H9 (cell line): ENCODE results near the gene ABCB1. TPM values are rescaled to one million over a fixed set of nuclear protein-coding genes. Genes with fewer than 3 reads are reported as not detected.

Experiments used
- DNase-seq: peaks from one replicate; pipeline ENCODE4 v3.0.0-alpha.2; 2017
- H2AFZ ChIP-seq: one replicate; pipeline ENCODE4 v1.6.1; 2013; ENCODE audit warnings: mild to moderate bottlenecking, low read length, control low read depth, moderate library complexity
- H2AK5ac ChIP-seq: 2 replicates; pipeline ENCODE4 v1.6.1; 2013; ENCODE audit warnings: low read length, control low read depth, mixed read lengths; ENCODE audit not compliant: insufficient read length
- H2BK120ac ChIP-seq: one replicate; pipeline ENCODE4 v1.6.1; 2013; ENCODE audit warnings: low read depth, mild to moderate bottlenecking, low read length, control low read depth, inconsistent platforms; ENCODE audit not compliant: poor library complexity, severe bottlenecking
- H2BK12ac ChIP-seq: 2 replicates; pipeline ENCODE4 v1.6.1; 2013; ENCODE audit warnings: low read length, control low read depth, mixed read lengths, low read depth; ENCODE audit not compliant: insufficient read length
- H2BK15ac ChIP-seq: 2 replicates; pipeline ENCODE4 v1.6.1; 2013; ENCODE audit warnings: low read depth, low read length, control low read depth
- H2BK20ac ChIP-seq: one replicate; pipeline ENCODE4 v1.6.1; 2013; ENCODE audit warnings: low read depth, mild to moderate bottlenecking, low read length, control low read depth, inconsistent platforms; ENCODE audit not compliant: poor library complexity, severe bottlenecking
- H2BK5ac ChIP-seq: 2 replicates; pipeline ENCODE4 v1.6.1; 2013; ENCODE audit warnings: low read length, control low read depth, mixed read lengths; ENCODE audit not compliant: insufficient read length
- H3K14ac ChIP-seq: 2 replicates; pipeline ENCODE4 v1.6.1; 2013; ENCODE audit warnings: low read length, control low read depth; ENCODE audit not compliant: insufficient read depth
- H3K18ac ChIP-seq: 2 replicates; pipeline ENCODE4 v1.6.1; 2013; ENCODE audit warnings: low read depth, mild to moderate bottlenecking, mixed read lengths, low read length, control low read depth; ENCODE audit not compliant: insufficient read length
- H3K23ac ChIP-seq: 2 replicates; pipeline ENCODE4 v1.6.1; 2013; ENCODE audit warnings: low read length, control low read depth, mixed read lengths, low read depth; ENCODE audit not compliant: insufficient read length
- H3K23me2 ChIP-seq: 2 replicates; pipeline ENCODE4 v1.6.1; 2013; ENCODE audit warnings: low read depth, mild to moderate bottlenecking, mixed read lengths, low read length, control low read depth; ENCODE audit not compliant: insufficient read length, poor library complexity, severe bottlenecking
- H3K27ac ChIP-seq: 2 replicates; pipeline ENCODE4 v1.5.1; 2013; ENCODE audit warnings: low read length, control low read depth, mixed read lengths, low read depth; ENCODE audit not compliant: insufficient read length
- H3K27me3 ChIP-seq: 2 replicates; pipeline ENCODE4 v1.6.1; 2013; ENCODE audit warnings: low read length, control low read depth, inconsistent platforms; ENCODE audit not compliant: insufficient read depth
- H3K4ac ChIP-seq: 2 replicates; pipeline ENCODE4 v1.6.1; 2013; ENCODE audit warnings: low read depth, mild to moderate bottlenecking, control low read depth, inconsistent platforms, low read length, moderate library complexity
- H3K4me1 ChIP-seq: 2 replicates; pipeline ENCODE4 v1.6.1; 2013; ENCODE audit warnings: low read length, control low read depth, inconsistent platforms; ENCODE audit not compliant: insufficient read depth
- H3K4me2 ChIP-seq: 2 replicates; pipeline ENCODE4 v1.6.1; 2013; ENCODE audit warnings: low read length, control low read depth, mixed read lengths; ENCODE audit not compliant: insufficient read length, insufficient read depth
- H3K56ac ChIP-seq: 2 replicates; pipeline ENCODE4 v1.6.1; 2013; ENCODE audit warnings: low read depth, mild to moderate bottlenecking, mixed read lengths, low read length, control low read depth; ENCODE audit not compliant: insufficient read length
- H3K79me1 ChIP-seq: 2 replicates; pipeline ENCODE4 v1.6.1; 2013; ENCODE audit warnings: low read depth, mild to moderate bottlenecking, moderate library complexity, low read length, control low read depth, inconsistent platforms; ENCODE audit not compliant: insufficient read depth, poor library complexity, severe bottlenecking
- H3K79me2 ChIP-seq: 2 replicates; pipeline ENCODE4 v1.6.1; 2013; ENCODE audit warnings: low read length, control low read depth, inconsistent platforms; ENCODE audit not compliant: insufficient read depth
- H3K9ac ChIP-seq: 2 replicates; pipeline ENCODE4 v1.6.1; 2013; ENCODE audit warnings: low read length, control low read depth, mixed read lengths; ENCODE audit not compliant: insufficient read length; ENCODE audit errors: extremely low read depth
- H3K9me3 ChIP-seq: one replicate; pipeline ENCODE4 v1.6.1; 2013; ENCODE audit warnings: low read depth, low read length, inconsistent platforms; ENCODE audit not compliant: control insufficient read depth
- H3T11ph ChIP-seq: one replicate; pipeline ENCODE4 v1.6.1; 2013; ENCODE audit warnings: mild to moderate bottlenecking, low read length, control low read depth, inconsistent platforms
- H4K20me1 ChIP-seq: one replicate; pipeline ENCODE4 v1.6.1; 2013; ENCODE audit not compliant: control insufficient read depth, insufficient read length, insufficient read depth
- H4K5ac ChIP-seq: 2 replicates; pipeline ENCODE4 v1.6.1; 2013; ENCODE audit warnings: low read depth, mild to moderate bottlenecking, mixed read lengths, low read length, control low read depth; ENCODE audit not compliant: insufficient read length
- H4K8ac ChIP-seq: replicated peaks from 2 replicates; pipeline ENCODE4 v1.6.1; 2013; ENCODE audit warnings: low read length, control low read depth, mixed read lengths, low read depth; ENCODE audit not compliant: insufficient read length
- H4K91ac ChIP-seq: 2 replicates; pipeline ENCODE4 v1.6.1; 2013; ENCODE audit warnings: low read depth, mild to moderate bottlenecking, moderate library complexity, mixed read lengths, low read length, control low read depth; ENCODE audit not compliant: insufficient read length
- H3K27ac Mint-ChIP-seq, 3 experiments: 2 replicates in 2 of 3; 3 replicates in 1 of 3; pipeline ENCODE4 v1.8.0; 2020 to 2021; ENCODE audit warnings: mixed read lengths in 3 of 3, mild to moderate bottlenecking in 1 of 3, moderate library complexity in 1 of 3
- H3K27me3 Mint-ChIP-seq: 2 replicates; pipeline ENCODE4 v1.8.0; 2021; ENCODE audit warnings: low read depth, mild to moderate bottlenecking, moderate library complexity, mixed read lengths
- H3K36me3 Mint-ChIP-seq, 3 experiments: 2 replicates in 2 of 3; 3 replicates in 1 of 3; pipeline ENCODE4 v1.8.0; 2020 to 2021; ENCODE audit warnings: low read depth in 3 of 3, mixed read lengths in 3 of 3; ENCODE audit not compliant: insufficient read depth in 1 of 3
- H3K4me1 Mint-ChIP-seq, 2 experiments: 2 replicates each; pipeline ENCODE4 v1.8.0; 2020; ENCODE audit warnings: mixed read lengths in 2 of 2
- H3K4me3 Mint-ChIP-seq, 2 experiments: 2 replicates in 1 of 2; 3 replicates in 1 of 2; pipeline ENCODE4 v1.8.0; 2020 to 2021; ENCODE audit warnings: mild to moderate bottlenecking in 2 of 2, mixed read lengths in 2 of 2, moderate library complexity in 1 of 2
- H3K9me3 Mint-ChIP-seq, 2 experiments: 2 replicates in 1 of 2; 3 replicates in 1 of 2; pipeline ENCODE4 v1.8.0; 2020; ENCODE audit warnings: mild to moderate bottlenecking in 2 of 2, mixed read lengths in 2 of 2, moderate library complexity in 1 of 2
- CTCF ChIP-seq: fragments of 200-600 bp; sonication (generic); conservative IDR thresholded peaks from 3 replicates; pipeline ENCODE4 v1.8.0; 2021; ENCODE audit warnings: antibody characterized with exemption, mild to moderate bottlenecking
- WGBS: extraction: QIAGEN DNeasy Blood & Tissue Kit; methylation state at CpG from one replicate; pipeline ENCODE4 v1.1.7; 2013; ENCODE audit warnings: missing lambda C conversion rate, low lambda C conversion rate, mixed read lengths; ENCODE audit not compliant: insufficient read length; ENCODE audit errors: extremely low coverage; 5-methylcytosine and 5-hydroxymethylcytosine counted together
- total RNA-seq: library from RNA; stranded (reverse); gene quantifications from 2 replicates; pipeline ENCODE4 v1.2.1, GENCODE V29; 2021

ABCB1 gene
- total RNA-seq, 1 experiment from 2014 or later, result 0.33 TPM

DNA sequence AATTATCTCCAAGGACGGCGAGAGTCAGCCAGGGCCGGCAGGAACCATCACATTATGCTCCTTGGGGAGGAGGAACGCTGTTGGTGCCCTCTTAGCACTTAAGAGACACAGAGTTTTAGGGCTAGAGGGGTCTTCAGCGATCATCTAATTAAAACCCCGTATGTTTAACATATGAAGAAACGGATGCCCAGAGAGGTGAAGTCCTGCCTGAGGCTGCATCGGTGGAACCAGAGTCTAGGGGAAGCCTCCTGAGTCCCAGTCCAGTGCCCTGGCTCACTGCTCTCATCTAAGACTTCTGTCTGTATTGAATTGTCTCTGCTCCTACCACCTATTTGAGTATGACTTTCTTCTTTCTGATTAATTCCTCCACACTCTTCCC lies 124.5 kb downstream of the ABCB1 start:
- H3K4ac ChIP-seq, result no peak overlapping the region
- H2BK15ac ChIP-seq, result no peak overlapping the region
- no peaks in the 10 kb centered on the region for H4K20me1 ChIP-seq
- H3K23me2 ChIP-seq, result peaks cover 8% of the 10 kb centered on the region
- WGBS, result no CpG with 5 or more reads among the region's 8 CpGs
- peak overlapping the region; percentile 99 for H3K4me2 ChIP-seq
- H3K56ac ChIP-seq, result no peak overlapping the region
- no peaks in the 10 kb centered on the region for H3K79me2 ChIP-seq
- DNase-seq, result no peak
- Mint-ChIP-seq H3K4me1 (peaks cover 8 to 9% of the 10 kb centered on the region in 2 experiments), H3K4me3 (peak overlapping the region; percentile 55 to 76), H3K9me3 (no peaks in the 10 kb centered on the region), H3K27me3 (peaks cover 37% of the 10 kb centered on the region), H3K36me3 (no peaks in the 10 kb centered on the region), H3K27ac (no peak overlapping the region)
- H3K79me1 ChIP-seq, result no peaks in the 10 kb centered on the region
- H3K14ac ChIP-seq, result no peak overlapping the region
- H3K18ac ChIP-seq, result no peak overlapping the region
- H2AK5ac ChIP-seq, result no peak overlapping the region
- no peak overlapping the region for H2AFZ ChIP-seq
- H3K4me1 ChIP-seq, result no peaks in the 10 kb centered on the region
- H2BK20ac ChIP-seq, result no peak overlapping the region
- H3K9ac ChIP-seq, result no peak overlapping the region
- no peak overlapping the region for H2BK12ac ChIP-seq
- H4K5ac ChIP-seq, result no peak overlapping the region
- H2BK120ac ChIP-seq, result no peak overlapping the region
- H3T11ph ChIP-seq, result no peak overlapping the region
- no peak overlapping the region for H3K23ac ChIP-seq
- H2BK5ac ChIP-seq, result no peak overlapping the region
- TF ChIP-seq CTCF, result no peak
- no peak overlapping the region for H4K8ac ChIP-seq
- H3K27ac ChIP-seq, result no peak overlapping the region
- H3K27me3 ChIP-seq, result peaks cover 5% of the 10 kb centered on the region; the same call in 1 of the 2 replicates
- H4K91ac ChIP-seq, result no peak overlapping the region
- no peaks in the 10 kb centered on the region for H3K9me3 ChIP-seq
